ENCODE measurements around the gene AXIN1.

Gene AXIN1

GRCh38 chr16:301235-301634 lies 51.3 kb downstream of the AXIN1 start:
- no peak for DNase-seq

- DNase-seq: no peak
These were observed 54.7 kb downstream of the AXIN1 start for GRCh38 chr16:297832-298231.

DNA sequence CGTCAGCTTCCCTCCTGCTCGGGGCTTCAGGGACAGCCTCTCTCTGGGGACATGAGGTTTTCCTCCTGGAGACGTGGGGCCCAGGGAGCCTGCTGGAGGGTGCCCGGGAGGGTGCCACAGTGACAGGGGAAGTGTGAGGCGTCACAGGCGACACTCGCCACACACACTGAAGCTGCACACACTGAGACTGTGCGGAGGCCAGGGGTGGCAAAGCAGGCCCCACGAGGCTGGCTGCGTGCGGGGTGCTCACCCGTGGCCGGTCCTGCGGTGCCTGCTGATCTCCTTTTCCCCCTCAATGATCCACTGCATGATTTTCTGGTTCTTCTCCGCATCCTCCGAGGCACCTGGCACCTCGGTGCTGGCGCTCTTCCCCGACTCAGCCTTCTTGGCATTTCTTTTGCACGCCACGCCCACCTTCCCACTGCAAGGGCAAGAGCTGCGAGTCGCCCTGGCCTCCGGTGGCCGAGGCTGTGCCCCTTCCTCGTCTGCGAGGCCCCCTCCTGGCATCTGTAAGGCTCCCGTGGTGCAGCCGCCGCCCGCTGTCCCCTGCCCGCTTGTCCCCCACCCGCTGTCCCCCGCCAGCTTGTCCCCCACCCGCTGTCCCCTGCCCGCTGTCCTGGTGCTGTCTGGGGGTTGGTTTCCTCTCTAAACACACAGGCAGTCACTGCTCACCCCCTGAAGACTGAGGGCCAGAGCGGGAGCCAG lies 55.6 kb downstream of the AXIN1 start:
- no peak for DNase-seq

DNA sequence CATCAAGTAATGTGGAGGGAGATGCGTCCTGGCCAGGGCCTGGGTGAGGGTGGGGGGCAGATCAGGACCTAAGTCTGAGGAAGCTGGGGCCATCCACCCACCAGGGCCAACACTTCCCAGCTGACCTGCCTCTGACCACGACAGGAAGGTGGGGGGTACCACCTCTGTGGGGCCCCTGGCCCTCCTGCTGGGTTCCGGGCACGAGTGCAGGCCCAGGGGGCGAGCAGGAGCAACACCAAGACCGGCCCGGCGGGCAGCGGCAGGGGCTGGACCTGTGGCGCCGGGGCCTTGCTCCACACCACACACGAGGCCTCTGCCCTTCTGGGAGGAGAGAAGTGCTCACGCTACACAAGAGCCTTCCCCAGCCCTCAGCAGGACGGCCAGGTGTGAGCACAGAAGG lies 56.2 kb downstream of the AXIN1 start:
- no peak for DNase-seq

DNA sequence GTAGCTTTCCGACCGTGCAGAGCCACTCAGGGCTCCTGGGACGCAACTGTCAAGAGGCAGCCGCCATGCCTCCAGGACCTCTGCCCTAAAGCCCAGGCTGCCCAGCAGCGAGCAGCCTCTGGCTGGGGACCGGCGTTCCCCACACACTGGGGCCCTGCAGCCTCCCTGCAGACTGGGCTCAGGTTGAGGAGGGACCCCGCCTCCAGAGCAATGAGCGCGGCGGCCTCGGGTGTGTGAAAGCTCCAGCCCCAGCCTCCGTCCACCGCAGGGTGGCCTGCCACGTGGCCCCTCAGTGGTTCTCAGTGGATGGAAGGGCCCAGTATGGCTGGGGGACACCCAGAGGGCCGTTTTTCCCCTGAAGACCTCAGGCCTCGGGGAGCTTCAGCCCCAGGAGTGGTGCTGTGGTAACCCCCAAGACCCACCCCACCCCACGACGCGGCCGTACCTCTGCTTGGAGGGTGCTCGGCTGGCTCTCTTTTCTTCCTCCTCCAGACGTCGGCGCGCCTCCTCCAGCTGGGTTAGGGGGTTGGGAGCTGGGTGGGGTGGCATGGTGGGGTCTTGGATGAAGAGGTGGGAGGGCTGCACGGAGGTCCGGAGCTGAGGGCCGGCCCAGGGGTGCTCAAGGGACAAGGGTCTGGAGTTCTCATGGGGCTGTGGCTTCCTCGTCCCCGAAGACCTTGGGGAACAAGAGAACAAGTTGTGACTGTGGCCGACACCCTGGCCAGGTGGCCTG lies 59.3 kb downstream of the AXIN1 start:
- no peak for DNase-seq

DNA sequence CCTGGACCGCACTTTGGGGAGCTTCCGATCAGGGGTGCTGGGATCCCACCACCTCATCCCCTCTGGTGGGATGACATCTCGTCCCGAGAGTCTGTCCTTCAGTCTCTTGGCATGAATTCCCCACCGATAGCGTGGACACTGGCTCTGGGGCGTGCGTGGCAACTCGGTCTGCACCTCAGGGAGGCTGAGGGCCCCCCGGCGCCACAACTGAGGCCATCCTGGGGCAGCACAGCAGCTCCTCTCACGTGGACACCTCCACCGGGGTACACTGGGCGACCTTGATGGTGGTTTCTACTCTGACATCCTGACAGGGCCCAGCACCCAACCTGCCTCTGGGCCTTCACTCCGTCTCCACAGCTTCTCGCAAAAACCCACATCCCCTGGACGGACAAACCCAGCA lies 61.0 kb downstream of the AXIN1 start:
- DNase-seq: no peak

- no peak for DNase-seq
These were observed 61.7 kb downstream of the AXIN1 start for GRCh38 chr16:290681-291405.

- DNase-seq: no peak
These were observed 62.4 kb downstream of the AXIN1 start for GRCh38 chr16:290015-290680.

- no peak for DNase-seq
These were observed 63.0 kb downstream of the AXIN1 start for GRCh38 chr16:289395-289997.

- no peak for DNase-seq
These were observed 64.3 kb downstream of the AXIN1 start for GRCh38 chr16:287981-288920.

DNA sequence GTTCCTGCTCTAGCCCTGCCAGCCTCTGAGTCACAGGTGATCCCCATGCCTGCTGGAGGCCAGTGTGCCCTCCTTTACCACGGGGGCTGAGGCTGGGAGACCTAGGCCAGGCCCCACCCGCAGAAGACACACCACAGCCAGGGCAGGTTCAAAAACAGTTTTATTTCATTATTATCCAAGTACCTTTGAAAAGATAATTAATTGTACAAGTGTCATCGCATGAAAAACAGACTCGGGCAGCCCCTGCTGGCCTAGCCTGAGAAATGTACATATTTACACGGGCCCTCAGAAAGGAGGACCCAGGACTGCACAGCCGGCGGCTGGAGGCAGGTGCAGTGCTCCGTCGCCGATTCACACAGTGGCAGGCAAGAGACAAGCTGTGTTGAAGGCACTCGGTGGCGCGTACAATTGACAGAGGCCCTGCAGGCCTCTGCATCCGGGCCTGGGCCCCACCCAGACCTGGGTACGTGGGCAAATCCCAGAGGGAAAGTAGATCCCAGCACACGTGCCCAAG lies 65.2 kb downstream of the AXIN1 start:
- no peak for DNase-seq

GRCh38 chr16:286491-287297 lies 65.8 kb downstream of the AXIN1 start:
- no peak for DNase-seq

GRCh38 chr16:285146-286055 lies 67.1 kb downstream of the AXIN1 start:
- DNase-seq: no peak

DNA sequence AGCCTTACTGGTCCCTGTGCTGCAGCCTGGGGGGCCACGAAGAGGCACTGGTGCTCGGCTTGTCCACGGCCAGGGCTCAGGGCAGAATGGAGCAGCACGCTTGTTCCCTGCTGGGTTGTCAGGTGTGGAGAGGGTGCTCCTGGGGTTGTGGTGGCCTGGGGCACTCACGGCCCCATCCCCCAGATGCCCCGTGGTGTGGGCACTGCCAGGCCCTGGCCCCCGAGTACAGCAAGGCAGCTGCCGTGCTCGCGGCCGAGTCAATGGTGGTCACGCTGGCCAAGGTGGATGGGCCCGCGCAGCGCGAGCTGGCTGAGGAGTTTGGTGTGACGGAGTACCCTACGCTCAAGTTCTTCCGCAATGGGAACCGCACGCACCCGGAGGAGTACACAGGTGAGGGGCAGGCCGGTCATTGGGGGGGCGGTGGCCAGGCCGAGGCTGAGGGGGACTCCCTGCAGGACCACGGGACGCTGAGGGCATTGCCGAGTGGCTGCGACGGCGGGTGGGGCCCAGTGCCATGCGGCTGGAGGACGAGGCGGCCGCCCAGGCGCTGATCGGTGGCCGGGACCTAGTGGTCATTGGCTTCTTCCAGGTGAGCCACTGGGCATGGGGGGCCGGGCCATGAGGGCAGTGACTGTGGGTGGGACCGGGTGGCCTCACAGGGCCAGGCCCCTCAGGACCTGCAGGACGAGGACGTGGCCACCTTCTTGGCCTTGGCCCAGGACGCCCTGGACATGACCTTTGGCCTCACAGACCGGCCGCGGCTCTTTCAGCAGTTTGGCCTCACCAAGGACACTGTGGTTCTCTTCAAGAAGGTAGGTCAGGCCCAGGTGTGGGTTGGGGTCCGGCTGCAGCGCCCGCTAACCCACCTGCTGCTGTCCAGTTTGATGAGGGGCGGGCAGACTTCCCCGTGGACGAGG lies 68.1 kb downstream of the AXIN1 start:
- DNase-seq: no peak

DNA sequence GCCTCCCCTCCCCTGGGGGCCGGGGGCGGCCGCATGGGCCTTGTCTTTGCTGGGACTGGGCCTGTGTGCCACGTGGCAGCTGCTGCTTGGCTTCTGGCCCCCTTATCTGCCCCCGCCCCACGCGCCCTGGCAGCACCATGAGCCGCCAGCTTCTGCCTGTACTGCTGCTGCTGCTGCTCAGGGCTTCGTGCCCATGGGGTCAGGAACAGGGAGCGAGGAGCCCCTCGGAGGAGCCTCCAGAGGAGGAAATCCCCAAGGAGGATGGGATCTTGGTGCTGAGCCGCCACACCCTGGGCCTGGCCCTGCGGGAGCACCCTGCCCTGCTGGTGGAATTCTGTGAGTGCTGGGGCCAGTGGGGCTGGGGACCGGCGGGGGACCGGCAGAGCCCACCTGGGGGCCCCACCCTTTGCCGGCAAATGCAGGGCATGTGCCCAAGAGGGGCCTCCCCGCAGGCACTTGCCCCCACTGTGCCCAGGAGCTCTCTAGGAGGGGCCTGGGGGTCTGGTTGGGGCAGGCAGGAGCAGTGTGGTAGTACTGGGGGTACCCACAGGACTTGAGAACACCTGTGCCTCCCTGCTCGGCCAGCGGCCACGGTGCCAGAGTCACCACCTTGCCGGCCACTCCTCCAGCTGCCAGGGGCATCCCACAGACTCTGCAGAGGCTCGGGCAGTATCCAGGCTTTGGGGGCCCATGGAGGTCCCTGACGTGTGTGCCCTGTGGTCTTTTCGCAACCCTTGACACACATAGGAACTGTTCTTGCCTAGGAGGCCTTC lies 69.3 kb downstream of the AXIN1 start, which contains the start of gene PDIA2:
Gene PDIA2, plus strand, starts transcription at position 132 of the 773 bp plus-strand sequence. Its CDS starts 6 bp downstream, at position 138.
- no peak for DNase-seq

DNA sequence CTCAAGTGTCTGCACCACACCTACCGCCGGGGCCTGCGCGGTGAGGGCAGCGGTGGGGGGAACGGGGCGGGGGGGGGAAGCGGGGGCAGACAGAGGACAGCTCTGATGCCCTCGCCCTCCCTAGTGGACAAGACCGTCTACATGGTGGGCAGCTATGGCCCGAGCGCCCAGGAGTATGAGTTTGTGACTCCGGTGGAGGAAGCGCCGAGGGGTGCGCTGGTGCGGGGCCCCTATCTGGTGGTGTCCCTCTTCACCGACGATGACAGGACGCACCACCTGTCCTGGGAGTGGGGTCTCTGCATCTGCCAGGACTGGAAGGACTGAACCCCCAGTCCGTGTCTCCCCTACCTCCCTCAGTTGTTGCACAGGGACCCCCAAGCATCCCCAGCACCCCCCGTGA lies 70.0 kb downstream of the AXIN1 start:
- DNase-seq: no peak

- no peak for DNase-seq
These were observed 70.8 kb downstream of the AXIN1 start for GRCh38 chr16:281660-282255.
